ENCODE results near the gene CREB3. TPM values are rescaled to one million over a fixed set of nuclear protein-coding genes. Genes with fewer than 3 reads are reported as not detected.
A peak's percentile ranks its signal among the peaks of the same experiment; 100 is the strongest.

Gene CREB3
- total and polyA plus RNA-seq, 9 of the 15 experiments (the other 6 are each of a cell fraction or from before 2014, with no cell fraction given), result 5.7 to 18.3 (median 14.9) TPM

- TF ChIP-seq TAF1 (IDR thresholded peaks at IDR 0.05; ENCODE audit: control insufficient read depth, extremely low read depth, insufficient read depth, low read length, severe bottlenecking) (peak; percentile 43), TCF3 (CRISPR knock-in tag; IDR thresholded peaks at IDR 0.05) (peak; percentile 52; the same call in 1 of the 2 replicates), ETV5 (CRISPR knock-in tag; IDR thresholded peaks at IDR 0.05; ENCODE audit: low read depth) (no peak), TAL1 (IDR thresholded peaks at IDR 0.05) (peak; percentile 38; the same call in 1 of the 2 replicates), PHB2 (IDR thresholded peaks at IDR 0.05; ENCODE audit: low read depth) (no peak), RBBP5 (IDR thresholded peaks at IDR 0.05; ENCODE audit: borderline replicate concordance, insufficient read depth, low read length, poor library complexity, severe bottlenecking) (no peak), CCAR2 (IDR thresholded peaks at IDR 0.05; ENCODE audit: low read depth, low read length) (no peak), MAFG (tag; conservative IDR thresholded peaks at IDR 0.05) (peak; percentile 47; the same call in 1 of the 2 replicates), CHD4 (IDR thresholded peaks at IDR 0.05; ENCODE audit: insufficient read depth, insufficient replicate concordance, low read depth, low read length, poor library complexity, severe bottlenecking) (no peak), ZNF583 (CRISPR knock-in tag; IDR thresholded peaks at IDR 0.05) (no peak), ZNF282 (CRISPR knock-in tag; IDR thresholded peaks at IDR 0.05) (no peak), NBN (IDR thresholded peaks at IDR 0.05; ENCODE audit: low read depth) (no peak), GATAD2A (IDR thresholded peaks at IDR 0.05) (no peak), U2AF1 (optimal IDR thresholded peaks at IDR 0.05; ENCODE audit: low read depth, low read length) (no peak), ZNF699 (CRISPR knock-in tag; IDR thresholded peaks at IDR 0.05; ENCODE audit: insufficient replicate concordance) (no peak), ELF4 (CRISPR knock-in tag; IDR thresholded peaks at IDR 0.05) (no peak), STAT5B (CRISPR knock-in tag; IDR thresholded peaks at IDR 0.05) (no peak), ZNF217 (CRISPR knock-in tag; IDR thresholded peaks at IDR 0.05) (no peak), ZNF224 (CRISPR knock-in tag; IDR thresholded peaks at IDR 0.05) (no peak), MYNN (IDR thresholded peaks at IDR 0.05) (no peak), MYNN (CRISPR knock-in tag; IDR thresholded peaks at IDR 0.05) (no peak), MTA1 (IDR thresholded peaks at IDR 0.05; ENCODE audit: borderline replicate concordance) (no peak), CBFA2T2 (conservative IDR thresholded peaks at IDR 0.05) (peak; percentile 65), JUN (IDR thresholded peaks at IDR 0.05; ENCODE audit: borderline replicate concordance, low read depth, low read length) (no peak), JUN (CRISPR knock-in tag; IDR thresholded peaks at IDR 0.05; ENCODE audit: borderline replicate concordance) (no peak), ZNF133 (CRISPR knock-in tag; IDR thresholded peaks at IDR 0.05) (no peak), MED1 (CRISPR knock-in tag; IDR thresholded peaks at IDR 0.05; ENCODE audit: borderline replicate concordance) (no peak), PPARD (CRISPR knock-in tag; IDR thresholded peaks at IDR 0.05) (no peak)
- TF ChIP-seq, protein P1, sequence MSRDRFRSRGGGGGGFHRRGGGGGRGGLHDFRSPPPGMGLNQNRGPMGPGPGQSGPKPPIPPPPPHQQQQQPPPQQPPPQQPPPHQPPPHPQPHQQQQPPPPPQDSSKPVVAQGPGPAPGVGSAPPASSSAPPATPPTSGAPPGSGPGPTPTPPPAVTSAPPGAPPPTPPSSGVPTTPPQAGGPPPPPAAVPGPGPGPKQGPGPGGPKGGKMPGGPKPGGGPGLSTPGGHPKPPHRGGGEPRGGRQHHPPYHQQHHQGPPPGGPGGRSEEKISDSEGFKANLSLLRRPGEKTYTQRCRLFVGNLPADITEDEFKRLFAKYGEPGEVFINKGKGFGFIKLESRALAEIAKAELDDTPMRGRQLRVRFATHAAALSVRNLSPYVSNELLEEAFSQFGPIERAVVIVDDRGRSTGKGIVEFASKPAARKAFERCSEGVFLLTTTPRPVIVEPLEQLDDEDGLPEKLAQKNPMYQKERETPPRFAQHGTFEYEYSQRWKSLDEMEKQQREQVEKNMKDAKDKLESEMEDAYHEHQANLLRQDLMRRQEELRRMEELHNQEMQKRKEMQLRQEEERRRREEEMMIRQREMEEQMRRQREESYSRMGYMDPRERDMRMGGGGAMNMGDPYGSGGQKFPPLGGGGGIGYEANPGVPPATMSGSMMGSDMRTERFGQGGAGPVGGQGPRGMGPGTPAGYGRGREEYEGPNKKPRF (IDR thresholded peaks at IDR 0.05; ENCODE audit: low read depth, low read length), result no peak
- TF ChIP-seq, protein P2, sequence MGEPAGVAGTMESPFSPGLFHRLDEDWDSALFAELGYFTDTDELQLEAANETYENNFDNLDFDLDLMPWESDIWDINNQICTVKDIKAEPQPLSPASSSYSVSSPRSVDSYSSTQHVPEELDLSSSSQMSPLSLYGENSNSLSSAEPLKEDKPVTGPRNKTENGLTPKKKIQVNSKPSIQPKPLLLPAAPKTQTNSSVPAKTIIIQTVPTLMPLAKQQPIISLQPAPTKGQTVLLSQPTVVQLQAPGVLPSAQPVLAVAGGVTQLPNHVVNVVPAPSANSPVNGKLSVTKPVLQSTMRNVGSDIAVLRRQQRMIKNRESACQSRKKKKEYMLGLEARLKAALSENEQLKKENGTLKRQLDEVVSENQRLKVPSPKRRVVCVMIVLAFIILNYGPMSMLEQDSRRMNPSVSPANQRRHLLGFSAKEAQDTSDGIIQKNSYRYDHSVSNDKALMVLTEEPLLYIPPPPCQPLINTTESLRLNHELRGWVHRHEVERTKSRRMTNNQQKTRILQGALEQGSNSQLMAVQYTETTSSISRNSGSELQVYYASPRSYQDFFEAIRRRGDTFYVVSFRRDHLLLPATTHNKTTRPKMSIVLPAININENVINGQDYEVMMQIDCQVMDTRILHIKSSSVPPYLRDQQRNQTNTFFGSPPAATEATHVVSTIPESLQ (CRISPR knock-in tag; IDR thresholded peaks at IDR 0.05), result no peak
These were observed 4.8 kb upstream of the CREB3 start (continued) for GRCh38 chr9:35727676-35728040.
